Activated CD4-positive, alpha-beta memory T cell treated with anti-CD3 and anti-CD28 coated beads for 36 hours (primary cell): ENCODE data around the gene EDA2R. TPM values are rescaled to one million over a fixed set of nuclear protein-coding genes. Genes with fewer than 3 reads are reported as not detected.

Experiments
- CTCF ChIA-PET: fragments of 350-600 bp; sonication (Branson Sonifier 250); formaldehyde crosslinking; loops from one replicate; lab custom pipeline; 2021; ENCODE audit warnings: antibody characterized with exemption, inconsistent platforms; lab: Charles Lee
- POLR2A ChIA-PET: fragments of 350-600 bp; sonication (Branson Sonifier 250); formaldehyde crosslinking; loops from one replicate; lab custom pipeline; 2021; ENCODE audit warnings: antibody characterized with exemption; lab: Charles Lee
- DNase-seq: peaks from one replicate; pipeline ENCODE4 v3.0.0-alpha.2; 2020
- H3K27ac Mint-ChIP-seq: one replicate; pipeline ENCODE4 v1.8.0; 2021; ENCODE audit warnings: mixed read lengths
- H3K27me3 Mint-ChIP-seq: one replicate; pipeline ENCODE4 v1.8.0; 2021; ENCODE audit warnings: mixed read lengths
- H3K36me3 Mint-ChIP-seq: one replicate; pipeline ENCODE4 v1.8.0; 2021; ENCODE audit warnings: mixed read lengths
- H3K4me1 Mint-ChIP-seq: one replicate; pipeline ENCODE4 v1.8.0; 2021; ENCODE audit warnings: low read depth, mixed read lengths
- H3K4me3 Mint-ChIP-seq: one replicate; pipeline ENCODE4 v1.8.0; 2021; ENCODE audit warnings: mild to moderate bottlenecking, mixed read lengths
- H3K9me3 Mint-ChIP-seq: one replicate; pipeline ENCODE4 v1.8.0; 2021; ENCODE audit warnings: mixed read lengths
- intact Hi-C: fragments of 100-400 bp; cut with micrococcal nuclease; formaldehyde crosslinking; loops from one replicate; pipeline ENCODE4 v1.15.1; 2023
- total RNA-seq, 2 experiments: library from RNA; stranded (reverse); gene quantifications; one replicate each; pipeline ENCODE4 v1.2.3, GENCODE V29; 2021

EDA2R gene
- total RNA-seq, 2 experiments from 2014 or later: 1.1 to 1.3 TPM

GRCh38 chrX:66632981-66633380 is 5.9 kb downstream of the EDA2R start:
- CTCF ChIA-PET: no interaction called here
- intact Hi-C loops: no loop called here
- no peak for DNase-seq
- Mint-ChIP-seq H3K4me1 (no peaks in the 10 kb centered on the region), H3K27me3 (no peaks in the 10 kb centered on the region), H3K9me3 (no peaks in the 10 kb centered on the region), H3K27ac (no peak overlapping the region), H3K36me3 (no peaks in the 10 kb centered on the region), H3K4me3 (no peak overlapping the region)
- POLR2A ChIA-PET: no interaction called here

- DNase-seq: no peak
- CTCF ChIA-PET: no interaction called here
- Mint-ChIP-seq H3K27me3 (no peaks in the 10 kb centered on the region), H3K4me1 (no peaks in the 10 kb centered on the region), H3K27ac (no peak overlapping the region), H3K4me3 (no peak overlapping the region), H3K36me3 (no peaks in the 10 kb centered on the region), H3K9me3 (no peaks in the 10 kb centered on the region)
- POLR2A ChIA-PET: no interaction called here
- intact Hi-C loops: no loop called here
These were observed 6.4 kb downstream of the EDA2R start for GRCh38 chrX:66632473-66632872.

GRCh38 chrX:66625525-66625924 is 13.4 kb downstream of the EDA2R start:
- no peak overlapping the region for H3K27ac Mint-ChIP-seq
- intact Hi-C loops: no loop called here
- no peaks in the 10 kb centered on the region for H3K36me3 Mint-ChIP-seq
- no peaks in the 10 kb centered on the region for H3K9me3 Mint-ChIP-seq
- no peak overlapping the region for H3K4me3 Mint-ChIP-seq
- ChIA-PET POLR2A (no interaction called here), CTCF (no interaction called here)
- H3K27me3 Mint-ChIP-seq: peaks cover 2% of the 10 kb centered on the region
- H3K4me1 Mint-ChIP-seq: no peaks in the 10 kb centered on the region
- no peak for DNase-seq

GRCh38 chrX:66622209-66622608 is 16.7 kb downstream of the EDA2R start:
- Mint-ChIP-seq H3K4me3 (no peak overlapping the region), H3K4me1 (no peaks in the 10 kb centered on the region), H3K9me3 (no peaks in the 10 kb centered on the region), H3K36me3 (no peaks in the 10 kb centered on the region), H3K27me3 (peaks cover 2% of the 10 kb centered on the region), H3K27ac (no peak overlapping the region)
- ChIA-PET POLR2A (no interaction called here), CTCF (no interaction called here)
- intact Hi-C loops: no loop called here
- no peak for DNase-seq

- Mint-ChIP-seq H3K27ac (no peak overlapping the region), H3K27me3 (no peaks in the 10 kb centered on the region), H3K4me3 (no peak overlapping the region), H3K4me1 (no peaks in the 10 kb centered on the region), H3K36me3 (no peaks in the 10 kb centered on the region), H3K9me3 (no peaks in the 10 kb centered on the region)
- POLR2A ChIA-PET: no interaction called here
- intact Hi-C loops: no loop called here
- CTCF ChIA-PET: no interaction called here
- DNase-seq: no peak
These were observed 21.9 kb downstream of the EDA2R start for GRCh38 chrX:66616944-66617343.

GRCh38 chrX:66602381-66602938 is 36.4 kb downstream of the EDA2R start:
- ChIA-PET POLR2A (no interaction called here), CTCF (no interaction called here)
- H3K4me1 Mint-ChIP-seq: no peaks in the 10 kb centered on the region
- H3K36me3 Mint-ChIP-seq: no peaks in the 10 kb centered on the region
- H3K9me3 Mint-ChIP-seq: peaks cover 5% of the 10 kb centered on the region
- no peak overlapping the region for H3K27ac Mint-ChIP-seq
- no peaks in the 10 kb centered on the region for H3K27me3 Mint-ChIP-seq
- H3K4me3 Mint-ChIP-seq: no peak overlapping the region
- intact Hi-C loops: no loop called here
- no peak for DNase-seq

GRCh38 chrX:66601522-66601921 is 37.4 kb downstream of the EDA2R start:
- no peaks in the 10 kb centered on the region for H3K4me1 Mint-ChIP-seq
- POLR2A ChIA-PET: no interaction called here
- no peak overlapping the region for H3K27ac Mint-ChIP-seq
- no peaks in the 10 kb centered on the region for H3K36me3 Mint-ChIP-seq
- no peak for DNase-seq
- no peaks in the 10 kb centered on the region for H3K27me3 Mint-ChIP-seq
- intact Hi-C loops: no loop called here
- no peaks in the 10 kb centered on the region for H3K9me3 Mint-ChIP-seq
- H3K4me3 Mint-ChIP-seq: no peak overlapping the region
- CTCF ChIA-PET: no interaction called here

GRCh38 chrX:66579219-66579618 is 59.7 kb downstream of the EDA2R start:
- intact Hi-C loops: no loop called here
- Mint-ChIP-seq H3K36me3 (no peaks in the 10 kb centered on the region), H3K27me3 (no peaks in the 10 kb centered on the region), H3K27ac (no peak overlapping the region), H3K4me1 (no peaks in the 10 kb centered on the region), H3K4me3 (no peak overlapping the region), H3K9me3 (peaks cover 9% of the 10 kb centered on the region)
- CTCF ChIA-PET: no interaction called here
- POLR2A ChIA-PET: no interaction called here
- DNase-seq: no peak

- intact Hi-C loops: no loop called here
- no peak for DNase-seq
- Mint-ChIP-seq H3K27ac (no peak overlapping the region), H3K4me3 (no peak overlapping the region), H3K27me3 (no peaks in the 10 kb centered on the region), H3K36me3 (no peaks in the 10 kb centered on the region), H3K9me3 (no peaks in the 10 kb centered on the region), H3K4me1 (no peaks in the 10 kb centered on the region)
- ChIA-PET POLR2A (no interaction called here), CTCF (no interaction called here)
These were observed 84.9 kb downstream of the EDA2R start for GRCh38 chrX:66553973-66554372.

GRCh38 chrX:66547847-66548369 is 91.0 kb downstream of the EDA2R start:
- ChIA-PET CTCF (no interaction called here), POLR2A (no interaction called here)
- Mint-ChIP-seq H3K9me3 (no peaks in the 10 kb centered on the region), H3K27ac (no peak overlapping the region), H3K4me1 (no peaks in the 10 kb centered on the region), H3K4me3 (no peak overlapping the region), H3K27me3 (no peaks in the 10 kb centered on the region), H3K36me3 (no peaks in the 10 kb centered on the region)
- intact Hi-C loops: no loop called here
- no peak for DNase-seq
